Mesothelial cell of epicardium (in vitro differentiated cells): ENCODE results near the gene STK39. TPM values are rescaled to one million over a fixed set of nuclear protein-coding genes. Genes with fewer than 3 reads are reported as not detected.

Experiments
- DNase-seq, 2 experiments: peaks; one replicate each; pipeline ENCODE4 v3.0.0; 2021; ENCODE audit warnings: low spot score in 2 of 2; ENCODE audit not compliant: unreplicated experiment in 2 of 2
- H3K27ac Mint-ChIP-seq: 2 replicates; pipeline ENCODE4 v1.8.0; 2021; ENCODE audit warnings: mixed read lengths
- H3K27me3 Mint-ChIP-seq: 2 replicates; pipeline ENCODE4 v1.8.0; 2021; ENCODE audit warnings: low read depth, mixed read lengths
- H3K36me3 Mint-ChIP-seq: 2 replicates; pipeline ENCODE4 v1.8.0; 2021; ENCODE audit warnings: mixed read lengths
- H3K4me1 Mint-ChIP-seq: 2 replicates; pipeline ENCODE4 v1.8.0; 2021; ENCODE audit warnings: mixed read lengths
- H3K4me3 Mint-ChIP-seq: 2 replicates; pipeline ENCODE4 v1.8.0; 2021; ENCODE audit warnings: mild to moderate bottlenecking, moderate library complexity, mixed read lengths
- H3K9me3 Mint-ChIP-seq: 2 replicates; pipeline ENCODE4 v1.8.0; 2021; ENCODE audit warnings: mixed read lengths
- CTCF ChIP-seq: fragments of 200-600 bp; sonication (generic); IDR thresholded peaks from one replicate; pipeline ENCODE4 v1.5.0; 2021; ENCODE audit warnings: antibody characterized with exemption; ENCODE audit not compliant: unreplicated experiment
- total RNA-seq: library from RNA; stranded (reverse); gene quantifications from 3 replicates; pipeline ENCODE4 v1.2.1, GENCODE V29; 2021

Gene STK39
- total RNA-seq, 1 donor from 2014 or later, result 18.7 TPM

GRCh38 chr2:168156661-168157060 lies 90.7 kb downstream of the STK39 start:
- Mint-ChIP-seq H3K9me3 (no peaks in the 10 kb centered on the region), H3K27ac (peak overlapping the region; percentile 66), H3K4me3 (no peak overlapping the region), H3K36me3 (peaks cover 2% of the 10 kb centered on the region), H3K4me1 (peaks cover 39% of the 10 kb centered on the region), H3K27me3 (no peaks in the 10 kb centered on the region)
- DNase-seq, result no peak
- TF ChIP-seq CTCF, result no peak

- no peak for DNase-seq
- no peak for TF ChIP-seq CTCF
- Mint-ChIP-seq H3K27ac (no peak overlapping the region), H3K36me3 (peaks cover 3% of the 10 kb centered on the region), H3K4me1 (peaks cover 39% of the 10 kb centered on the region), H3K27me3 (no peaks in the 10 kb centered on the region), H3K4me3 (no peak overlapping the region), H3K9me3 (no peaks in the 10 kb centered on the region)
Observed at GRCh38 chr2:168155680-168156079, 91.7 kb downstream of the STK39 start.

- Mint-ChIP-seq H3K4me1 (peaks cover 37% of the 10 kb centered on the region), H3K27me3 (no peaks in the 10 kb centered on the region), H3K36me3 (peaks cover 3% of the 10 kb centered on the region), H3K27ac (no peak overlapping the region), H3K4me3 (no peak overlapping the region), H3K9me3 (no peaks in the 10 kb centered on the region)
- TF ChIP-seq CTCF, result no peak
- DNase-seq, result no peak
Observed at GRCh38 chr2:168155046-168155445, 92.3 kb downstream of the STK39 start.

- Mint-ChIP-seq H3K9me3 (no peaks in the 10 kb centered on the region), H3K4me3 (no peak overlapping the region), H3K27ac (no peak overlapping the region), H3K36me3 (peaks cover 3% of the 10 kb centered on the region), H3K4me1 (peaks cover 24% of the 10 kb centered on the region), H3K27me3 (no peaks in the 10 kb centered on the region)
- DNase-seq, result no peak
- no peak for TF ChIP-seq CTCF
Observed at GRCh38 chr2:168152902-168153530, 94.4 kb downstream of the STK39 start.

- no peak for TF ChIP-seq CTCF
Observed at GRCh38 chr2:168149986-168150385, 97.4 kb downstream of the STK39 start.

More at GRCh38 chr2:168149986-168150385, 97.4 kb downstream of the STK39 start:
- Mint-ChIP-seq H3K36me3 (peaks cover 5% of the 10 kb centered on the region), H3K27ac (no peak overlapping the region), H3K27me3 (no peaks in the 10 kb centered on the region), H3K4me3 (no peak overlapping the region), H3K4me1 (peaks cover 9% of the 10 kb centered on the region), H3K9me3 (no peaks in the 10 kb centered on the region)
- no peak for DNase-seq
